Activated CD8-positive, alpha-beta memory T cell treated with anti-CD3 and anti-CD28 coated beads, Interleukin-2, amount 10 ng/mL, durations not matched to agents 7 days and 5 days (primary cell): ENCODE measurements around the gene RTF1. TPM values are rescaled to one million over a fixed set of nuclear protein-coding genes. Genes with fewer than 3 reads are reported as not detected.

ENCODE experiments used
- ATAC-seq: fragments of 150-1000 bp; cut with Tn5 transposase; one replicate; pipeline ENCODE4 v1.10.0; 2021; ENCODE audit warnings: moderate library complexity
- CTCF ChIA-PET: fragments of 350-600 bp; sonication (Branson Sonifier 250); formaldehyde crosslinking; loops from one replicate; lab custom pipeline; 2021; ENCODE audit warnings: antibody characterized with exemption; lab: Charles Lee
- DNase-seq: peaks from one replicate; pipeline ENCODE4 v3.0.0-alpha.2; 2020
- H3K27ac Mint-ChIP-seq: one replicate; pipeline ENCODE4 v1.8.0; 2021; ENCODE audit warnings: mild to moderate bottlenecking, mixed read lengths
- H3K27me3 Mint-ChIP-seq: one replicate; pipeline ENCODE4 v1.8.0; 2021; ENCODE audit warnings: mixed read lengths
- H3K36me3 Mint-ChIP-seq: one replicate; pipeline ENCODE4 v1.8.0; 2021; ENCODE audit warnings: mild to moderate bottlenecking, mixed read lengths
- H3K4me1 Mint-ChIP-seq: one replicate; pipeline ENCODE4 v1.8.0; 2021; ENCODE audit warnings: mixed read lengths
- H3K4me3 Mint-ChIP-seq: one replicate; pipeline ENCODE4 v1.8.0; 2021; ENCODE audit warnings: mild to moderate bottlenecking, moderate library complexity, mixed read lengths
- H3K9me3 Mint-ChIP-seq: one replicate; pipeline ENCODE4 v1.8.0; 2022; ENCODE audit warnings: low read depth, mixed read lengths
- total RNA-seq, 2 experiments: library from RNA; stranded (reverse); gene quantifications; one replicate each; pipeline ENCODE4 v1.2.3, GENCODE V29; 2021

The RTF1 gene
- total RNA-seq, 2 experiments from 2014 or later: 36.3 to 43.4 TPM

- Mint-ChIP-seq H3K27ac (no peak overlapping the region), H3K36me3 (peaks cover 18% of the 10 kb centered on the region), H3K9me3 (no peaks in the 10 kb centered on the region), H3K4me3 (no peak overlapping the region), H3K27me3 (no peaks in the 10 kb centered on the region), H3K4me1 (no peaks in the 10 kb centered on the region)
- ATAC-seq: no peak
- DNase-seq: no peak
- CTCF ChIA-PET: no interaction called here
Observed at GRCh38 chr15:41530363-41530956, 113.6 kb downstream of the RTF1 start.

Other genes starting within 250 kb of the RTF1 start
- not detected for gene EXD1, start 186.3 kb upstream of the RTF1 start, total RNA-seq
- 10 to 100 TPM; 47.5 to 54.1 TPM for gene CHP1, start 185.8 kb upstream of the RTF1 start, total RNA-seq
- gene OIP5, start 84.5 kb upstream of the RTF1 start, total RNA-seq: 10 to 100 TPM; 21.1 to 21.2 TPM
- gene NUSAP1, start 84.2 kb upstream of the RTF1 start, total RNA-seq: 100 to 1,000 TPM; 234 to 334 TPM
- 10 to 100 TPM; 12.4 to 14.1 TPM for gene NDUFAF1, start 14.6 kb upstream of the RTF1 start, total RNA-seq
- under 1 TPM in 1 of 2 experiments, not detected in 1; 0.52 TPM for gene ITPKA, start 76.8 kb downstream of the RTF1 start, total RNA-seq
- gene LTK, start 96.7 kb downstream of the RTF1 start, total RNA-seq: under 1 TPM; 0.20 to 0.30 TPM
- gene RPAP1, start 127.2 kb downstream of the RTF1 start, total RNA-seq: 10 to 100 TPM; 38.2 to 40.0 TPM
- under 1 TPM; 0.32 to 0.66 TPM for gene TYRO3, start 142.1 kb downstream of the RTF1 start, total RNA-seq
- 10 to 100 TPM; 33.5 to 37.5 TPM for gene MGA, start 243.3 kb downstream of the RTF1 start, total RNA-seq